H9 (cell line): ENCODE results near the gene CDKAL1. TPM values are rescaled to one million over a fixed set of nuclear protein-coding genes. Genes with fewer than 3 reads are reported as not detected.

Source experiments
- DNase-seq: peaks from one replicate; pipeline ENCODE4 v3.0.0-alpha.2; 2017
- H2AFZ ChIP-seq: one replicate; pipeline ENCODE4 v1.6.1; 2013; ENCODE audit warnings: mild to moderate bottlenecking, low read length, control low read depth, moderate library complexity
- H2AK5ac ChIP-seq: 2 replicates; pipeline ENCODE4 v1.6.1; 2013; ENCODE audit warnings: low read length, control low read depth, mixed read lengths; ENCODE audit not compliant: insufficient read length
- H2BK120ac ChIP-seq: one replicate; pipeline ENCODE4 v1.6.1; 2013; ENCODE audit warnings: low read depth, mild to moderate bottlenecking, low read length, control low read depth, inconsistent platforms; ENCODE audit not compliant: poor library complexity, severe bottlenecking
- H2BK12ac ChIP-seq: 2 replicates; pipeline ENCODE4 v1.6.1; 2013; ENCODE audit warnings: low read length, control low read depth, mixed read lengths, low read depth; ENCODE audit not compliant: insufficient read length
- H2BK15ac ChIP-seq: 2 replicates; pipeline ENCODE4 v1.6.1; 2013; ENCODE audit warnings: low read depth, low read length, control low read depth
- H2BK20ac ChIP-seq: one replicate; pipeline ENCODE4 v1.6.1; 2013; ENCODE audit warnings: low read depth, mild to moderate bottlenecking, low read length, control low read depth, inconsistent platforms; ENCODE audit not compliant: poor library complexity, severe bottlenecking
- H2BK5ac ChIP-seq: 2 replicates; pipeline ENCODE4 v1.6.1; 2013; ENCODE audit warnings: low read length, control low read depth, mixed read lengths; ENCODE audit not compliant: insufficient read length
- H3K14ac ChIP-seq: 2 replicates; pipeline ENCODE4 v1.6.1; 2013; ENCODE audit warnings: low read length, control low read depth; ENCODE audit not compliant: insufficient read depth
- H3K18ac ChIP-seq: 2 replicates; pipeline ENCODE4 v1.6.1; 2013; ENCODE audit warnings: low read depth, mild to moderate bottlenecking, mixed read lengths, low read length, control low read depth; ENCODE audit not compliant: insufficient read length
- H3K23ac ChIP-seq: 2 replicates; pipeline ENCODE4 v1.6.1; 2013; ENCODE audit warnings: low read length, control low read depth, mixed read lengths, low read depth; ENCODE audit not compliant: insufficient read length
- H3K23me2 ChIP-seq: 2 replicates; pipeline ENCODE4 v1.6.1; 2013; ENCODE audit warnings: low read depth, mild to moderate bottlenecking, mixed read lengths, low read length, control low read depth; ENCODE audit not compliant: insufficient read length, poor library complexity, severe bottlenecking
- H3K27ac ChIP-seq: 2 replicates; pipeline ENCODE4 v1.5.1; 2013; ENCODE audit warnings: low read length, control low read depth, mixed read lengths, low read depth; ENCODE audit not compliant: insufficient read length
- H3K27me3 ChIP-seq: 2 replicates; pipeline ENCODE4 v1.6.1; 2013; ENCODE audit warnings: low read length, control low read depth, inconsistent platforms; ENCODE audit not compliant: insufficient read depth
- H3K4ac ChIP-seq: 2 replicates; pipeline ENCODE4 v1.6.1; 2013; ENCODE audit warnings: low read depth, mild to moderate bottlenecking, control low read depth, inconsistent platforms, low read length, moderate library complexity
- H3K4me1 ChIP-seq: 2 replicates; pipeline ENCODE4 v1.6.1; 2013; ENCODE audit warnings: low read length, control low read depth, inconsistent platforms; ENCODE audit not compliant: insufficient read depth
- H3K4me2 ChIP-seq: 2 replicates; pipeline ENCODE4 v1.6.1; 2013; ENCODE audit warnings: low read length, control low read depth, mixed read lengths; ENCODE audit not compliant: insufficient read length, insufficient read depth
- H3K56ac ChIP-seq: 2 replicates; pipeline ENCODE4 v1.6.1; 2013; ENCODE audit warnings: low read depth, mild to moderate bottlenecking, mixed read lengths, low read length, control low read depth; ENCODE audit not compliant: insufficient read length
- H3K79me1 ChIP-seq: 2 replicates; pipeline ENCODE4 v1.6.1; 2013; ENCODE audit warnings: low read depth, mild to moderate bottlenecking, moderate library complexity, low read length, control low read depth, inconsistent platforms; ENCODE audit not compliant: insufficient read depth, poor library complexity, severe bottlenecking
- H3K79me2 ChIP-seq: 2 replicates; pipeline ENCODE4 v1.6.1; 2013; ENCODE audit warnings: low read length, control low read depth, inconsistent platforms; ENCODE audit not compliant: insufficient read depth
- H3K9ac ChIP-seq: 2 replicates; pipeline ENCODE4 v1.6.1; 2013; ENCODE audit warnings: low read length, control low read depth, mixed read lengths; ENCODE audit not compliant: insufficient read length; ENCODE audit errors: extremely low read depth
- H3K9me3 ChIP-seq: one replicate; pipeline ENCODE4 v1.6.1; 2013; ENCODE audit warnings: low read depth, low read length, inconsistent platforms; ENCODE audit not compliant: control insufficient read depth
- H3T11ph ChIP-seq: one replicate; pipeline ENCODE4 v1.6.1; 2013; ENCODE audit warnings: mild to moderate bottlenecking, low read length, control low read depth, inconsistent platforms
- H4K20me1 ChIP-seq: one replicate; pipeline ENCODE4 v1.6.1; 2013; ENCODE audit not compliant: control insufficient read depth, insufficient read length, insufficient read depth
- H4K5ac ChIP-seq: 2 replicates; pipeline ENCODE4 v1.6.1; 2013; ENCODE audit warnings: low read depth, mild to moderate bottlenecking, mixed read lengths, low read length, control low read depth; ENCODE audit not compliant: insufficient read length
- H4K8ac ChIP-seq: replicated peaks from 2 replicates; pipeline ENCODE4 v1.6.1; 2013; ENCODE audit warnings: low read length, control low read depth, mixed read lengths, low read depth; ENCODE audit not compliant: insufficient read length
- H4K91ac ChIP-seq: 2 replicates; pipeline ENCODE4 v1.6.1; 2013; ENCODE audit warnings: low read depth, mild to moderate bottlenecking, moderate library complexity, mixed read lengths, low read length, control low read depth; ENCODE audit not compliant: insufficient read length
- H3K27ac Mint-ChIP-seq, 3 experiments: 2 replicates in 2 of 3; 3 replicates in 1 of 3; pipeline ENCODE4 v1.8.0; 2020 to 2021; ENCODE audit warnings: mixed read lengths in 3 of 3, mild to moderate bottlenecking in 1 of 3, moderate library complexity in 1 of 3
- H3K27me3 Mint-ChIP-seq: 2 replicates; pipeline ENCODE4 v1.8.0; 2021; ENCODE audit warnings: low read depth, mild to moderate bottlenecking, moderate library complexity, mixed read lengths
- H3K36me3 Mint-ChIP-seq, 3 experiments: 2 replicates in 2 of 3; 3 replicates in 1 of 3; pipeline ENCODE4 v1.8.0; 2020 to 2021; ENCODE audit warnings: low read depth in 3 of 3, mixed read lengths in 3 of 3; ENCODE audit not compliant: insufficient read depth in 1 of 3
- H3K4me1 Mint-ChIP-seq, 2 experiments: 2 replicates each; pipeline ENCODE4 v1.8.0; 2020; ENCODE audit warnings: mixed read lengths in 2 of 2
- H3K4me3 Mint-ChIP-seq, 2 experiments: 2 replicates in 1 of 2; 3 replicates in 1 of 2; pipeline ENCODE4 v1.8.0; 2020 to 2021; ENCODE audit warnings: mild to moderate bottlenecking in 2 of 2, mixed read lengths in 2 of 2, moderate library complexity in 1 of 2
- H3K9me3 Mint-ChIP-seq, 2 experiments: 2 replicates in 1 of 2; 3 replicates in 1 of 2; pipeline ENCODE4 v1.8.0; 2020; ENCODE audit warnings: mild to moderate bottlenecking in 2 of 2, mixed read lengths in 2 of 2, moderate library complexity in 1 of 2
- WGBS: extraction: QIAGEN DNeasy Blood & Tissue Kit; methylation state at CpG from one replicate; pipeline ENCODE4 v1.1.7; 2013; ENCODE audit warnings: missing lambda C conversion rate, low lambda C conversion rate, mixed read lengths; ENCODE audit not compliant: insufficient read length; ENCODE audit errors: extremely low coverage; 5-methylcytosine and 5-hydroxymethylcytosine counted together
- total RNA-seq: library from RNA; stranded (reverse); gene quantifications from 2 replicates; pipeline ENCODE4 v1.2.1, GENCODE V29; 2021
- TF ChIP-seq, protein P1 (sequence below): fragments of 200-600 bp; sonication (generic); conservative IDR thresholded peaks from 3 replicates; pipeline ENCODE4 v1.8.0; 2021; ENCODE audit warnings: antibody characterized with exemption, mild to moderate bottlenecking

Gene CDKAL1
- total RNA-seq, 1 experiment from 2014 or later, result 23.0 TPM

GRCh38 chr6:20740727-20741126, 206.5 kb downstream of the CDKAL1 start:
- Histone ChIP-seq H2BK15ac (no peak overlapping the region), H2AFZ (no peak overlapping the region), H4K20me1 (no peaks in the 10 kb centered on the region), H3K79me1 (no peaks in the 10 kb centered on the region), H3K4me2 (no peak overlapping the region), H3K14ac (no peak overlapping the region), H3K4ac (no peak overlapping the region), H3K79me2 (no peaks in the 10 kb centered on the region), H2AK5ac (no peak overlapping the region), H3K23me2 (no peaks in the 10 kb centered on the region), H4K8ac (no peak overlapping the region), H3K4me1 (no peaks in the 10 kb centered on the region), H3K23ac (no peak overlapping the region), H3T11ph (no peak overlapping the region), H3K9ac (no peak overlapping the region), H2BK120ac (no peak overlapping the region), H2BK5ac (no peak overlapping the region), H4K91ac (no peak overlapping the region), H3K9me3 (no peaks in the 10 kb centered on the region), H4K5ac (no peak overlapping the region), H2BK12ac (no peak overlapping the region), H3K56ac (no peak overlapping the region), H3K27ac (no peak overlapping the region), H3K27me3 (no peaks in the 10 kb centered on the region), H3K18ac (no peak overlapping the region), H2BK20ac (no peak overlapping the region)
- TF ChIP-seq, protein P1, sequence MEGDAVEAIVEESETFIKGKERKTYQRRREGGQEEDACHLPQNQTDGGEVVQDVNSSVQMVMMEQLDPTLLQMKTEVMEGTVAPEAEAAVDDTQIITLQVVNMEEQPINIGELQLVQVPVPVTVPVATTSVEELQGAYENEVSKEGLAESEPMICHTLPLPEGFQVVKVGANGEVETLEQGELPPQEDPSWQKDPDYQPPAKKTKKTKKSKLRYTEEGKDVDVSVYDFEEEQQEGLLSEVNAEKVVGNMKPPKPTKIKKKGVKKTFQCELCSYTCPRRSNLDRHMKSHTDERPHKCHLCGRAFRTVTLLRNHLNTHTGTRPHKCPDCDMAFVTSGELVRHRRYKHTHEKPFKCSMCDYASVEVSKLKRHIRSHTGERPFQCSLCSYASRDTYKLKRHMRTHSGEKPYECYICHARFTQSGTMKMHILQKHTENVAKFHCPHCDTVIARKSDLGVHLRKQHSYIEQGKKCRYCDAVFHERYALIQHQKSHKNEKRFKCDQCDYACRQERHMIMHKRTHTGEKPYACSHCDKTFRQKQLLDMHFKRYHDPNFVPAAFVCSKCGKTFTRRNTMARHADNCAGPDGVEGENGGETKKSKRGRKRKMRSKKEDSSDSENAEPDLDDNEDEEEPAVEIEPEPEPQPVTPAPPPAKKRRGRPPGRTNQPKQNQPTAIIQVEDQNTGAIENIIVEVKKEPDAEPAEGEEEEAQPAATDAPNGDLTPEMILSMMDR, result no peak
- Mint-ChIP-seq H3K36me3 (peaks cover 0 to 13% (median 8%) of the 10 kb centered on the region in 3 experiments; a peak in 6 of 7 replicates), H3K27me3 (no peaks in the 10 kb centered on the region), H3K4me1 (no peaks in the 10 kb centered on the region), H3K27ac (no peak overlapping the region), H3K9me3 (no peaks in the 10 kb centered on the region), H3K4me3 (no peak overlapping the region)
- no CpG with 5 or more reads among the region's 4 CpGs for WGBS
- no peak for DNase-seq
